A549 (cell line): ENCODE results near the gene QARS1. TPM values are rescaled to one million over a fixed set of nuclear protein-coding genes. Genes with fewer than 3 reads are reported as not detected.

Source experiments
- ATAC-seq, 2 experiments: fragments of 200-7000 bp in 1 of 2; fragments of >200 bp in 1 of 2; cut with Nextera tagmentation in 1 of 2; cut with Tn5 transposase in 1 of 2; 3 replicates each; pipeline versions ENCODE4 v1.8.0 to v1.9.1; 2018 to 2020; ENCODE audit warnings: mild to moderate bottlenecking in 1 of 2, moderate library complexity in 1 of 2
- CTCF ChIA-PET: fragments of 300-600 bp; sonication (Branson Sonifier 250); formaldehyde crosslinking; extraction: SDS; loops from one replicate; lab custom pipeline; 2021; ENCODE audit warnings: antibody characterized with exemption, inconsistent platforms; lab: Yijun Ruan, JAX
- POLR2A ChIA-PET: fragments of 350-600 bp; formaldehyde crosslinking; extraction: SDS; loops from one replicate; lab custom pipeline; 2021; ENCODE audit warnings: antibody characterized with exemption, inconsistent platforms; lab: Yijun Ruan, JAX
- DNase-seq, 2 experiments: peaks; one replicate each; pipeline versions ENCODE4 v3.0.0 to v3.0.0-alpha.2; 2011 to 2016; ENCODE audit warnings: low read depth in 1 of 2, low spot score in 1 of 2
- FAIRE-seq: peaks from 2 replicates; lab custom pipeline; 2011; peaks lifted over from hg19 to GRCh38; lab: Jason Lieb, UNC
- H3K27ac ChIP-seq, 2 experiments: fragments of >200 bp; sonication (Bioruptor Twin); formaldehyde crosslinking; 3 replicates each; pipeline ENCODE4 v1.5.1; 2016 to 2017
- H3K4me1 ChIP-seq: fragments of >200 bp; sonication (Bioruptor Twin); formaldehyde crosslinking; 3 replicates; pipeline ENCODE4 v1.6.1; 2016
- H3K4me2 ChIP-seq: fragments of >200 bp; sonication (Bioruptor Twin); formaldehyde crosslinking; 3 replicates; pipeline ENCODE4 v1.6.1; 2016
- H3K4me3 ChIP-seq: fragments of >200 bp; sonication (Bioruptor Twin); formaldehyde crosslinking; 3 replicates; pipeline ENCODE4 v1.5.1; 2016
- H3K9me3 ChIP-seq: fragments of >200 bp; sonication (Bioruptor Twin); formaldehyde crosslinking; 3 replicates; pipeline ENCODE4 v1.6.1; 2016
- BHLHE40 ChIP-seq: IDR thresholded peaks from 2 replicates; pipeline ENCODE4 v1.6.1; 2012; ENCODE audit warnings: low read depth, low read length, inconsistent platforms
- CBX2 ChIP-seq: fragments of 200-600 bp; sonication (generic); IDR thresholded peaks from 2 replicates; pipeline ENCODE4 v1.6.1; 2016; ENCODE audit warnings: low read depth, mild to moderate bottlenecking, borderline replicate concordance
- CBX8 ChIP-seq: fragments of 200-600 bp; sonication (generic); IDR thresholded peaks from 2 replicates; pipeline ENCODE4 v1.6.1; 2016
- CHD4 ChIP-seq: fragments of 200-600 bp; sonication (generic); IDR thresholded peaks from 2 replicates; pipeline ENCODE4 v1.6.1; 2016; ENCODE audit warnings: antibody characterized with exemption, mild to moderate bottlenecking, borderline replicate concordance
- CTCF ChIP-seq: fragments of >200 bp; sonication (Bioruptor Twin); formaldehyde crosslinking; IDR thresholded peaks from 3 replicates; pipeline ENCODE4 v1.5.1; 2016
- EHMT2 ChIP-seq: fragments of 200-600 bp; sonication (generic); IDR thresholded peaks from 2 replicates; pipeline ENCODE4 v1.6.1; 2016; ENCODE audit warnings: antibody characterized with exemption, low read depth, mild to moderate bottlenecking, moderate library complexity
- EP300 ChIP-seq, 2 experiments: fragments of >200 bp; sonication (Bioruptor Twin); formaldehyde crosslinking; IDR thresholded peaks; 2 replicates in 1 of 2; 3 replicates in 1 of 2; pipeline ENCODE4 v1.6.1; 2016 to 2017
- ESRRA ChIP-seq: fragments of 150-350 bp; IDR thresholded peaks from 2 replicates; pipeline ENCODE4 v1.6.1; 2014; ENCODE audit warnings: mild to moderate bottlenecking, low read length, borderline replicate concordance
- FOSB ChIP-seq: fragments of 250-450 bp; sonication (Bioruptor Pico); IDR thresholded peaks from 2 replicates; pipeline ENCODE4 v1.5.0; 2020; ENCODE audit warnings: mild to moderate bottlenecking, moderate library complexity
- FOXS1 ChIP-seq: fragments of 250-450 bp; sonication (Bioruptor Pico); IDR thresholded peaks from 2 replicates; pipeline ENCODE4 v1.5.0; 2020; ENCODE audit warnings: mild to moderate bottlenecking, moderate library complexity
- HES2 ChIP-seq: fragments of >200 bp; sonication (Bioruptor Twin); formaldehyde crosslinking; IDR thresholded peaks from 2 replicates; pipeline ENCODE4 v1.6.1; 2016
- HEYL ChIP-seq: fragments of 250-450 bp; sonication (Bioruptor Pico); IDR thresholded peaks from 2 replicates; pipeline ENCODE4 v1.8.0; 2021; ENCODE audit warnings: mild to moderate bottlenecking, moderate library complexity
- HOXB13 ChIP-seq: fragments of 250-450 bp; sonication (Bioruptor Pico); IDR thresholded peaks from 2 replicates; pipeline ENCODE4 v1.5.0; 2020; ENCODE audit warnings: low read depth, mild to moderate bottlenecking, moderate library complexity
- JUN ChIP-seq, 2 experiments: fragments of >200 bp; sonication (Bioruptor Twin); formaldehyde crosslinking; IDR thresholded peaks; 2 replicates in 1 of 2; 3 replicates in 1 of 2; pipeline ENCODE4 v1.6.1; 2016 to 2017
- MAFK ChIP-seq: fragments of 450-650 bp; IDR thresholded peaks from 2 replicates; pipeline ENCODE4 v1.6.1; 2014; ENCODE audit not compliant: partially characterized antibody
- MYC ChIP-seq: IDR thresholded peaks from 2 replicates; pipeline ENCODE4 v1.6.1; 2012; ENCODE audit warnings: mild to moderate bottlenecking, inconsistent platforms, low read length, improper control_type of control experiment, borderline replicate concordance
- NFE2L2 ChIP-seq: fragments of 150-350 bp; conservative IDR thresholded peaks from 2 replicates; pipeline ENCODE4 v1.6.1; 2014; ENCODE audit warnings: low read length
- NR3C1 ChIP-seq: fragments of >200 bp; sonication (Bioruptor Twin); formaldehyde crosslinking; IDR thresholded peaks from 3 replicates; pipeline ENCODE4 v1.6.1; 2017
- PHF8 ChIP-seq: fragments of 200-600 bp; sonication (generic); IDR thresholded peaks from 2 replicates; pipeline ENCODE4 v1.6.1; 2016; ENCODE audit warnings: low read depth, mild to moderate bottlenecking, antibody characterized with exemption, moderate library complexity, borderline replicate concordance
- POLR2A ChIP-seq: IDR thresholded peaks from 2 replicates; pipeline ENCODE4 v1.6.1; 2012; ENCODE audit warnings: mild to moderate bottlenecking, low read length
- RAD21 ChIP-seq, 2 experiments: fragments of >200 bp in 1 of 2; sonication (Bioruptor Twin) in 1 of 2; formaldehyde crosslinking in 1 of 2; IDR thresholded peaks in 1 of 2; conservative IDR thresholded peaks in 1 of 2; 2 replicates in 1 of 2; 3 replicates in 1 of 2; pipeline ENCODE4 v1.6.1; 2012 to 2018; ENCODE audit warnings: inconsistent platforms in 1 of 2
- RCOR1 ChIP-seq: fragments of 150-350 bp; IDR thresholded peaks from 2 replicates; pipeline ENCODE4 v1.6.1; 2014; ENCODE audit warnings: antibody characterized with exemption, low read length, low read depth
- RFX5 ChIP-seq: fragments of 450-650 bp; IDR thresholded peaks from 2 replicates; pipeline ENCODE4 v1.7.1; 2014; ENCODE audit warnings: antibody characterized with exemption, mild to moderate bottlenecking, moderate library complexity
- TP53 ChIP-seq: fragments of 250-450 bp; sonication (Bioruptor Pico); IDR thresholded peaks from 2 replicates; pipeline ENCODE4 v1.5.0; 2021; ENCODE audit warnings: mild to moderate bottlenecking, moderate library complexity
- ZC3H11A ChIP-seq: fragments of 450-650 bp; IDR thresholded peaks from 2 replicates; pipeline ENCODE4 v1.6.1; 2014; ENCODE audit warnings: antibody characterized with exemption, mild to moderate bottlenecking
- WGBS: methylation state at CpG from one replicate; pipeline ENCODE4 v1.1.6; 2017; ENCODE audit errors: missing lambda C conversion rate; 5-methylcytosine and 5-hydroxymethylcytosine counted together
- polyA plus RNA-seq, 4 experiments: library from polyadenylated mRNA; depleted of rRNA in 3 of 4; stranded (reverse); fragments of >200 nt; fragmentation: RNase III in 1 of 4; extraction: RNeasy Plus Mini Kit Qiagen cat#74134 plus additional on column Dnase treatment in 1 of 4; gene quantifications; 2 replicates in 3 of 4; 3 replicates in 1 of 4; pipeline ENCODE4 v1.2.3, GENCODE V29; 2011 to 2017
- TF ChIP-seq, protein P1 (sequence below): IDR thresholded peaks from 2 replicates; pipeline ENCODE4 v1.6.1; 2012
- TF ChIP-seq, protein P2 (sequence below): IDR thresholded peaks from 2 replicates; pipeline ENCODE4 v1.6.1; 2012; ENCODE audit warnings: low read depth, borderline replicate concordance

The QARS1 gene
- polyA plus RNA-seq, 2 of the 4 experiments (the other 2 are of a cell fraction) = 118 to 164 TPM

DNA sequence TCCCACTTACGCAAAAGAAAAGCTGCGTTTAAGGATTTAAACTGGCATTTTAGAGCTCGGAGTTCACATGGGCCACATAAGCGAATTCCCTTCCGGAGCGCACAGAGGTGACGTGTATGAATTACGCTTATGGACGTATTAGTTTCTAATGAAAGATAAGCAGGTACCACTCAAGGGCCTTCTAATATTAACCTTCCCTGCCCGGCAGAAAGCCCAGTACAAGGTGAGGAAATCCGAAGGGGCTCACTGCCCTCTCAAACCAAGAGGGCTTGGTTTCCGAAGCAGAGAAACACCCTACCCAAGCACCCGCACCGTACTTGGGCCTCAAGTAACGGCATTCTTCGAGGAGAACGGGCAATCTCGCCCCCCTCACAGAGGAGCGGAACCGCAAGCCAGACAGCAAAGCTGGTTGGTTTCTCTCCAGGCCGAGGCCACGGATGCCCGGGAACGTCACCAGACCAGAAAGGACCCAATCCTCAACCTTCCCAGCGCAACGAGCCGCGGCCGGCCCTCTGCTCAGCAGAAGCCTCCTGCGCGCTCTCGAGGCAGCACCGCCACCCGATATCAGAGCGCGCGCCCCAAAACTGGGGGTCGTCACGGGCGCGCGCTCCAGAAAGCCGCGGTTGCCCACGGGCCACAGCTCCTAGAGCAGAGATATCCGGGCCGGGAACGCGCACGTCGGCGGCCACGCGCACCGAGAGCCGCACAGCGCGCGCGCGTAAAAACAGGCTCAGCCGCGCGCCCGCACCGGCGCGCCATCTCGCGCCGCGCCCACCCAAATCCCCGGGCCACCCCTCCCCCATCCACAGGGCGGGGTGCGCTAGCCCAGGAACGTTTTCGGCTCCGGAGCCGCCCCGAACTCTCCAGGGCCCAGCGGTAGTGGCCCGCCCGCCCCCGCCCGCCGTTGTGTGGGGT, 11.4 kb downstream of the QARS1 start:
- H3K27ac ChIP-seq = peak overlapping the region; percentile 93 to 94
- H3K9me3 ChIP-seq = no peaks in the 10 kb centered on the region
- peak overlapping the region; percentile 84 for H3K4me2 ChIP-seq
- H3K4me3 ChIP-seq = peak overlapping the region; percentile 98
- TF ChIP-seq CBX2 (no peak), EP300 (IDR thresholded peaks at IDR 0.05) (no peak), HOXB13 (CRISPR knock-in tag) (no peak), ESRRA (no peak), FOSB (CRISPR knock-in tag) (no peak), RAD21 (conservative IDR thresholded peaks at IDR 0.05 in 1 of 2, IDR thresholded peaks at IDR 0.05 in 1 of 2) (no peak), PHF8 (no peak), JUN (IDR thresholded peaks at IDR 0.05) (no peak), ZC3H11A (no peak), EHMT2 (no peak), MAFK (no peak), NFE2L2 (no peak)
- TF ChIP-seq, protein P1, sequence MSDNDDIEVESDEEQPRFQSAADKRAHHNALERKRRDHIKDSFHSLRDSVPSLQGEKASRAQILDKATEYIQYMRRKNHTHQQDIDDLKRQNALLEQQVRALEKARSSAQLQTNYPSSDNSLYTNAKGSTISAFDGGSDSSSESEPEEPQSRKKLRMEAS = no peak
- peaks cover 16% of the 10 kb centered on the region; the same call in 1 of the 3 replicates for H3K4me1 ChIP-seq
- ATAC-seq (peak; percentile 48 to 49), DNase-seq (peak; percentile 31 to 74), FAIRE-seq (no peak)
- ChIA-PET POLR2A (interaction anchor here (0.6 to 2.7 kb wide), 17 partner anchors 13 to 319 kb away, joined by 3 to 32 read pairs (median 4); partner anchors contain the start of genes DALRD3, IMPDH2, LAMB2 and NDUFAF3), CTCF (interaction anchor here (0.6 to 2.3 kb wide), 18 partner anchors 11 to 465 kb away, joined by 3 to 7 read pairs (median 4); partner anchors contain the start of genes KLHDC8B, NDUFAF3 and P4HTM)
- WGBS = under 1% methylated on average over 13 of the region's 86 CpGs

- DNase-seq = no peak
- POLR2A ChIA-PET = no interaction called here
- TF ChIP-seq CTCF (no peak), CHD4 (no peak), NR3C1 (no peak), HEYL (no peak), CBX8 (no peak), HOXB13 (CRISPR knock-in tag) (no peak), RCOR1 (no peak), HES2 (no peak), RFX5 (no peak), POLR2A (no peak), MYC (no peak), FOXS1 (CRISPR knock-in tag) (no peak), TP53 (CRISPR knock-in tag) (no peak), BHLHE40 (no peak)
- TF ChIP-seq, protein P2, sequence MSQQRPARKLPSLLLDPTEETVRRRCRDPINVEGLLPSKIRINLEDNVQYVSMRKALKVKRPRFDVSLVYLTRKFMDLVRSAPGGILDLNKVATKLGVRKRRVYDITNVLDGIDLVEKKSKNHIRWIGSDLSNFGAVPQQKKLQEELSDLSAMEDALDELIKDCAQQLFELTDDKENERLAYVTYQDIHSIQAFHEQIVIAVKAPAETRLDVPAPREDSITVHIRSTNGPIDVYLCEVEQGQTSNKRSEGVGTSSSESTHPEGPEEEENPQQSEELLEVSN = no peak
- TF ChIP-seq, all 56 proteins: peak for 0
- no peak for ATAC-seq
- CTCF ChIA-PET = interaction anchor here (0.6 to 3.0 kb wide), 4 partner anchors 13 to 290 kb away, joined by 3 to 11 read pairs (median 4); partner anchors contain the start of genes NDUFAF3 and QRICH1
- no peak overlapping the region for H3K4me3 ChIP-seq
- H3K27ac ChIP-seq = no peak overlapping the region
- H3K4me2 ChIP-seq = no peak overlapping the region
- no peak for FAIRE-seq
- no peaks in the 10 kb centered on the region for H3K4me1 ChIP-seq
- 97% methylated on average over 8 of the region's 8 CpGs for WGBS
- H3K9me3 ChIP-seq = no peaks in the 10 kb centered on the region
Observed at GRCh38 chr3:49081429-49081828, 23.1 kb downstream of the QARS1 start.
